ENCODE results near the gene USP4. TPM values are rescaled to one million over a fixed set of nuclear protein-coding genes. Genes with fewer than 3 reads are reported as not detected.

USP4 gene
- total and polyA plus RNA-seq, 2 of the 13 experiments (the other 11 are each of a cell fraction or from before 2014, with no cell fraction given) = 9.2 to 20.8 TPM

GRCh38 chr3:49339941-49340800 is at the start of gene USP4 (continued):
- TF ChIP-seq ZNF512B (CRISPR knock-in tag; IDR thresholded peaks at IDR 0.05; ENCODE audit: borderline replicate concordance) (no peak), ZFX (CRISPR knock-in tag; IDR thresholded peaks at IDR 0.05; ENCODE audit: low read depth) (peak; percentile 98), U2AF1 (optimal IDR thresholded peaks at IDR 0.05; ENCODE audit: low read depth, low read length) (no peak), USF2 (IDR thresholded peaks at IDR 0.05; ENCODE audit: low read depth, low read length) (no peak), USF2 (CRISPR knock-in tag; IDR thresholded peaks at IDR 0.05; ENCODE audit: borderline replicate concordance) (no peak), STAT5B (CRISPR knock-in tag; IDR thresholded peaks at IDR 0.05) (peak; percentile 36; the same call in 1 of the 2 replicates), TARDBP (CRISPR knock-in tag; IDR thresholded peaks at IDR 0.05) (peak; percentile 94; the same call in 1 of the 2 replicates), ZNF724P (CRISPR knock-in tag; IDR thresholded peaks at IDR 0.05; ENCODE audit: borderline replicate concordance) (peak; percentile 92), ZNF772 (CRISPR knock-in tag; IDR thresholded peaks at IDR 0.05) (peak; percentile 95), PRPF4 (IDR thresholded peaks at IDR 0.05; ENCODE audit: low read depth, low read length, poor library complexity, severe bottlenecking) (no peak), SMAD3 (CRISPR knock-in tag; IDR thresholded peaks at IDR 0.05) (peak; percentile 20; the same call in 1 of the 2 replicates), MBNL3 (CRISPR knock-in tag; conservative IDR thresholded peaks at IDR 0.05) (no peak), SMYD3 (CRISPR knock-in tag; IDR thresholded peaks at IDR 0.05) (peak; percentile 76; the same call in 1 of the 2 replicates), SP2 (CRISPR knock-in tag; IDR thresholded peaks at IDR 0.05) (peak; percentile 70), RFX1 (IDR thresholded peaks at IDR 0.05) (no peak), ZNF740 (CRISPR knock-in tag; IDR thresholded peaks at IDR 0.05) (0 out of 2 replicates have a peak, but pooled peaks have one; percentile 57), ZNF264 (CRISPR knock-in tag; IDR thresholded peaks at IDR 0.05) (peak; percentile 70; the same call in 1 of the 2 replicates), ADNP (CRISPR knock-in tag; IDR thresholded peaks at IDR 0.05) (no peak), MEIS2 (CRISPR knock-in tag; IDR thresholded peaks at IDR 0.05) (peak; percentile 57; the same call in 1 of the 2 replicates), HMGA1 (CRISPR knock-in tag; conservative IDR thresholded peaks at IDR 0.05) (no peak), MLX (CRISPR knock-in tag; IDR thresholded peaks at IDR 0.05) (peak; percentile 53; the same call in 1 of the 2 replicates), HOMEZ (CRISPR knock-in tag; IDR thresholded peaks at IDR 0.05; ENCODE audit: low read depth) (no peak; the same call in 1 of the 2 replicates), ZNF672 (CRISPR knock-in tag; IDR thresholded peaks at IDR 0.05) (peak; percentile 95)

Data from HepG2 (cell line).